Activated CD8-positive, alpha-beta memory T cell treated with anti-CD3 and anti-CD28 coated beads, Interleukin-2, amount 50 U/mL, for 1 hour (primary cell): Measurements from ENCODE around the gene CYP2D6.
"Not testable (repeated sequence)": the region's sequence is repeated elsewhere in the genome, so short reads cannot be mapped to it uniquely, and the experiment has no call there.

Source experiments
- DNase-seq: peaks from one replicate; pipeline ENCODE4 v3.0.0-alpha.2; 2020; ENCODE audit errors: extremely low read depth

CYP2D6 gene

GRCh38 chr22:42158456-42159132 lies 28.0 kb upstream of the CYP2D6 start:
- DNase-seq: no peak

GRCh38 chr22:42156598-42156997 lies 26.0 kb upstream of the CYP2D6 start:
- DNase-seq: no peak

GRCh38 chr22:42156121-42156520 lies 25.5 kb upstream of the CYP2D6 start:
- no peak for DNase-seq

GRCh38 chr22:42155053-42155543 lies 24.5 kb upstream of the CYP2D6 start:
- no peak for DNase-seq

DNA sequence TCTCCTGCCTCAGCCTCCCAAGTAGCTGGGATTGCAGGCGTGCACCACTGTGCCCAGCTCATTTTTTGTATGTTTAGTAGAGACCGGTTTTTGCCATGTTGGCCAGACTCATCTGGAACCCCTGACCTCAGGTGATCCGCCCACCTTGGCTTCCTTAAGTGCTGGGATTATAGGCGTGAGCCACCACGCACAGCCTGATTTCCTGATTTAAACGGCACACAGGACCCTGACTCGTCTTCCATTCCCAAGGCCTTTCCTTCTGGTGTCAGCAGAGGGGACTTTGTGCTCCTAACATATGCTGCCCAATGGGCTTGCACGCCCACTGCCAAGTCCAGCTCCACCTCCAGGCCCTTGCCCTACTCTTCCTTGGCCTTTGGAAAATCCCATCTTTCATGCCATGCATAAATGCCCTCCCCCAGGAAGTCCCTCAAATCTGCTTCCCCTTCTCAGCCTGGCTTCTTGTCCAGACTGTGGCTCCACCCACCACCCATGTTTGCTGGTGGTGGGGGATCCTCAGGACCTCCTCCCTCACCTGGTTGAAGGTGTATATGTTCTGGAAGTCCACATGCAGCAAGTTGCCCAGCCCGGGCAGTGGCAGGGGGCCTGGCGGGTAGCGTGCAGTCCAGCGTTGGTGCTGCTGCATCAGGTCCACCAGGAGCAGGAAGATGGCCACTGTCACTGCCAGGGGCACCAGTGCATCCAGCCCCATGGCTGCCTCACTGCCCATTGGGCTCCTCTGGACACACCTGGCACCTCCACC lies 23.9 kb upstream of the CYP2D6 start:
- no peak for DNase-seq

GRCh38 chr22:42152661-42153270 lies 22.2 kb upstream of the CYP2D6 start:
- no peak for DNase-seq

DNA sequence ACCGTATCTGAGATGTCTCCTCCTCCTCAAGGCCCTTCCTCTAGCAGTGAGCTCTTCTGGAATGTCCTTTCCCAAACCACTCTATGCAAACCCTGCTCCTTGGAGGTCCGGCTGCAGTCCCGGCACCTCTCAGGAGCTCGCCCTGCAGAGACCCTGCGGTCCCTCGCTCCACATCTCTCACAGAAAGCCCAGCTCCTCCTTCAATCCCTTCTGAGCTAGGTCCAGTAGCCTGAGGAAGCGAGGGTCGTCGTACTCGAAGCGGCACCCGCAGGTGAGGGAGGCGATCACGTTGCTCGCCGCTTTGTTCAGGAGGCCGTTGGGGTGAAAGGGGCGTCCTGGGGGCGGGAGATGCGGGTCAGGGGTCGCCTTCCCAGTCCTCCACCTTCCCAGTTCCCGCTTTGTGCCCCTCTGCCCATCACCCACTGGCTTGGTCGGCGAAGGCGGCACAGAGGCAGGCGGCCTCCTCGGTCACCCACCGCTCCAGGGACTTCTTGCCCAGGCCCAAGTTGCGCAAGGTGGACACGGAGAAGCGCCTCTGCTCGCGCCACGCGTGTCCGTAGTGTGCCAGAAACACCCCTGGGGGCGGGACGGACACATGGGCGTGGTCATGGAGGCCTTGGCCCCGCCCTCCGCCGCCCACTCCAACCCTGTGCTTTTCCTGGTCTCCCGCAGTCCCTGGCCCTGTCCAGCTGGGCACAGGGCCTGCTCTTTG lies 21.5 kb upstream of the CYP2D6 start:
- DNase-seq: no peak

DNA sequence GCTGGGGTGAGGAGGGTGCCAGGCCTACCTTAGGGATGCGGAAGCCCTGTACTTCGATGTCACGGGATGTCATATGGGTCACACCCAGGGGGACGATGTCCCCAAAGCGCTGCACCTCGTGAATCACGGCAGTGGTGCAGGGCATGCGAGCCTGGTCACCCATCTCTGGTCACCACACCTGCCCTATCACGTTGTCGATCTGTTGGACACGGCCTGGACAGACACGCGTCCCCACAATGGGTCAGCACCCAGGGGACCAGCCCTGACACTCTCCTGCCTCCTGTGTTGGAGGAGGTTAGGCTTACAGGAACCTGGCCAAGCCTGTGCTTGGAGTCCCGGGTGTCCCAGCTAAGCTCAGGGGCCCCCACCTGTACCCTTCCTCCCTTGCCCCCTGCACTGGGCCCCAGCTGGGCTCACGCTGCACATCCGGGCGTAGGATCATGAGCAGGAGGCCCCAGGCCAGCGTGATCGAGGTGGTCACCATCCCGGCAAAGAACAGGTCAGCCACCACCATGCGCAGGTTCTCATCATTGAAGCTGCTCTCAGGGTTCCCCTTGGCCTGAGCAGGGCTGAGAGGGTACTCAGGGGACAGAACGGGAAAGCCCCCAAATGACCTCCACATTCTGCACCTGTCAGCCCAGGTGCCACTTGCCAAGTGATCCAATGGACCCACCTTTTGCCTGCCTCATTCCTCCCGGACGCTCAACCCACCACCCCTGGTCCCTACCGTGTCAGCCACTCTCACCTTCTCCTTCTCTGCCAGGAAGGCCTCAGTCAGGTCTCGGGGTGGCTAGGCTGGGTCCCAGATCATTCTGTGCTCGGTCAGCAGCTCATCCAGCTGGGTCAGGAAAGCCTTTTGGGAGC lies 20.3 kb upstream of the CYP2D6 start:
- DNase-seq: no peak

- DNase-seq: not testable (repeated sequence)
These were observed 19.2 kb upstream of the CYP2D6 start for GRCh38 chr22:42149798-42150197.

- DNase-seq: no peak
These were observed 14.6 kb upstream of the CYP2D6 start for GRCh38 chr22:42145175-42145574.

DNA sequence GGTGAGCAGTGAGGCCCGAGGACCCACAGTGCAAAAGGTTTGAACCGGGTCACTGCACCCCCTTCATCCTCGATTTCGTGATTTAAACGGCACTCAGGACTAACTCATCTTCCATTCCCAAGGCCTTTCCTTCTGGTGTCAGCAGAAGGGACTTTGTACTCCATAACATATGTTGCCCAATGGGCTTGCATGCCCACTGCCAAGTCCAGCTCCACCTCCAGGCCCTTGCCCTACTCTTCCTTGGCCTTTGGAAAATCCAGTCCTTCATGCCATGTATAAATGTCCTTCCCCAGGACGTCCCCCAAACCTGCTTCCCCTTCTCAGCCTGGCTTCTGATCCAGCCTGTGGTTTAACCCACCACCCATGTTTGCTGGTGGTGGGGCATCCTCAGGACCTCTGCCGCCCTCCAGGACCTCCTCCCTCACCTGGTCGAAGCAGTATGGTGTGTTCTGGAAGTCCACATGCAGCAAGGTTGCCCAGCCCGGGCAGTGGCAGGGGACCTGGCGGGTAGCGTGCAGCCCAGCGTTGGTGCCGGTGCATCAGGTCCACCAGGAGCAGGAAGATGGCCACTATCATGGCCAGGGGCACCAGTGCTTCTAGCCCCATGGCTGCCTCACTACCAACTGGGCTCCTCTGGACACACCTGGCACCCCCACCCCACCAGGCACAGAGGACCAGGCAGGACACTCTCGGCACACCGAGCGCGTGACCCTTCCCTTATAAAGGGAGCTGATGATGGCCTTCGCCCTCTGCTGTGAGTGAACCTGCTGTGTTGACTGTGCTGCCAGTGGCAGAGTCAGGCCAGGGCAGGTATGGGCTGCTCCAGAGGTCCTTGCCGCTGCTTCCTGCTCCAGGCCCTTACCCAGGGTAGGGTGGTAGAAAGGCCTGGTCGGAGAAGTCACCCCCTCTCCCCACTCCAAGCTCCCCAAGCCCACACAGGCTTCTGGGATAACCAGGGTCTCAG lies 13.5 kb upstream of the CYP2D6 start:
- not testable (repeated sequence) for DNase-seq

- DNase-seq: no peak
These were observed 12.3 kb upstream of the CYP2D6 start for GRCh38 chr22:42142771-42143461.

DNA sequence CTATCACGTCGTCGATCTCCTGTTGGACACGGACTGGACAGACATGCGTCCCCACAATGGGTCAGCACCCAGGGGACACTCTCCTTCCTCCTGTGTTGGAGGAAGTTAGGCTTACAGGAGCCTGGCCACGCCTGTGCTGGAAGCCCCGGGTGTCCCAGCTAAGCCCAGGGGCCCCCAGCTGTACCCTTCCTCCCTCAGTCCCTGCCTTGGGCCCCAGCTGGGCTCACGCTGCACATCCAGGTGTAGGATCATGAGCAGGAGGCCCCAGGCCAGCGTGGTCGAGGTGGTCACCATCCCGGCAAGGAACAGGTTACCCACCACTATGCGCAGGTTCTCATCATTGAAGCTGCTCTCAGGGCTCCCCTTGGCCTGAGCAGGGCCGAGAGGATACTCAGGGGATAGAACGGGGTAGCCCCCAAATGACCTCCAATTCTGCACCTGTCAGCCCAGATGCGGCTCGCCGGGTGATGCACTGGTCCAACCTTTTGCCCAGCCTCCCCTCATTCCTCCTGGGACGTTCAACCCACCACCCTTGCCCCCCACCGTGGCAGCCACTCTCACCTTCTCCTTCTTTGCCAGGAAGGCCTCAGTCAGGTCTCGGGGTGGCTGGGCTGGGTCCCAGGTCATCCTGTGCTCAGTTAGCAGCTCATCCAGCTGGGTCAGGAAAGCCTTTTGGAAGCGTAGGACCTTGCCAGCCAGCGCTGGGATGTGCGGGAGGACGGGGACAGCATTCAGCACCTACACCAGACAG lies 10.9 kb upstream of the CYP2D6 start:
- not testable (repeated sequence) for DNase-seq

GRCh38 chr22:42140153-42140552 lies 9.5 kb upstream of the CYP2D6 start:
- DNase-seq: not testable (repeated sequence)

DNA sequence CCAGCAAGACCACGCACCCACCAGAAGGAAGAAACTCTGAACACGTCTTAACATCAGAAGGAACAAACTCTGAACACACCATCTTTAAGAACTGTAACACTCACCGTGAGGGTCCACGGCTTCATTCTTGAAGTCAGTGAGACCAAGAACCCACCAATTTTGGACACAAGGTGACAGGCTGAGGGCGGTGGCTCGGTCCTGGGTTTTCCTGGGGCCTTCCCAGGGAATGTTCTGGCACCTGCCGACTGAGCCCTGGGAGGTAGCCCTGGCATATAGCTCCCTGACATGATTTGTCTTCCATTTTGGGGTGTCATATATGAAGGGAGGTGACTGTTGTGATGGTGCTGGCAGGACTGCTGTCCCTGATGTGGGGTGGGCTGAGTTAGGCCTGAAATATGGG lies 8.9 kb upstream of the CYP2D6 start:
- DNase-seq: not testable (repeated sequence)

- DNase-seq: no peak
These were observed 8.4 kb upstream of the CYP2D6 start for GRCh38 chr22:42138972-42139371.

GRCh38 chr22:42138122-42138770 lies 7.6 kb upstream of the CYP2D6 start:
- DNase-seq: no peak

GRCh38 chr22:42135688-42136087 lies 5.1 kb upstream of the CYP2D6 start:
- not testable (repeated sequence) for DNase-seq
